ENCODE measurements around the gene ESAM. TPM values are rescaled to one million over a fixed set of nuclear protein-coding genes. Genes with fewer than 3 reads are reported as not detected.
"Not testable (repeated sequence)": the region's sequence is repeated elsewhere in the genome, so short reads cannot be mapped to it uniquely, and the experiment has no call there.

ESAM gene
- total RNA-seq, 1 donor from 2014 or later, result 1.7 TPM

DNA sequence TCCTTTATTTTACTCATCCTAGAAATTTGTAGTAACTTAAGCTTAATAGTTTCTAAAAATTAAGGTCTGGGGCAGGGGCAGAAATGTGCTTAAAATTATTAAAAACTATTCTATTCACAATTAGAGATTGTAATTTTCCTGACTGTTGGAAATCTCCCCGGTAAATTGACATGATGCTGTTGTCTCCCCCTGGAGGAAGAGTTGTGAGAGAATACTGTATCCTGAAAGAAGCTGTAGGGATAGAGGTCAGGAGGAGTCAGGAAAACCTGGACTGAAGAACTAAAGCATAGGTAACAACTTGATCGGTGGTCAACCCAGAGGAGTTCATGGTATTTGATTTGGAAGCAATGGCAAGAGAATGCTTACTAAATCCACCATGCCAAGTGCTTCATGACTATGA is 16.2 kb upstream of the ESAM start:
- no peak overlapping the region for H3K4me3 Mint-ChIP-seq (ENCODE audit: unreplicated experiment)
- peaks cover 14% of the 10 kb centered on the region for H3K36me3 Mint-ChIP-seq (ENCODE audit: unreplicated experiment)
- no peak overlapping the region for H3K27ac Mint-ChIP-seq (ENCODE audit: unreplicated experiment)
- no peaks in the 10 kb centered on the region for H3K9me3 Mint-ChIP-seq (ENCODE audit: unreplicated experiment)
- DNase-seq (ENCODE audit: extremely low spot score, unreplicated experiment), result no peak
- no peaks in the 10 kb centered on the region for H3K27me3 Mint-ChIP-seq (ENCODE audit: unreplicated experiment)
- H3K4me1 Mint-ChIP-seq (ENCODE audit: unreplicated experiment), result peaks cover 3% of the 10 kb centered on the region
- TF ChIP-seq CTCF (IDR thresholded peaks at IDR 0.05), result no peak

- Mint-ChIP-seq H3K9me3 (ENCODE audit: unreplicated experiment) (no peaks in the 10 kb centered on the region), H3K36me3 (ENCODE audit: unreplicated experiment) (peaks cover 22% of the 10 kb centered on the region), H3K4me3 (ENCODE audit: unreplicated experiment) (no peak overlapping the region), H3K4me1 (ENCODE audit: unreplicated experiment) (peaks cover 3% of the 10 kb centered on the region), H3K27me3 (ENCODE audit: unreplicated experiment) (no peaks in the 10 kb centered on the region), H3K27ac (ENCODE audit: unreplicated experiment) (no peak overlapping the region)
- no peak for TF ChIP-seq CTCF (IDR thresholded peaks at IDR 0.05)
- no peak for DNase-seq (ENCODE audit: extremely low spot score, unreplicated experiment)
Measured at GRCh38 chr11:124776865-124777645, 15.0 kb upstream of the ESAM start.

DNA sequence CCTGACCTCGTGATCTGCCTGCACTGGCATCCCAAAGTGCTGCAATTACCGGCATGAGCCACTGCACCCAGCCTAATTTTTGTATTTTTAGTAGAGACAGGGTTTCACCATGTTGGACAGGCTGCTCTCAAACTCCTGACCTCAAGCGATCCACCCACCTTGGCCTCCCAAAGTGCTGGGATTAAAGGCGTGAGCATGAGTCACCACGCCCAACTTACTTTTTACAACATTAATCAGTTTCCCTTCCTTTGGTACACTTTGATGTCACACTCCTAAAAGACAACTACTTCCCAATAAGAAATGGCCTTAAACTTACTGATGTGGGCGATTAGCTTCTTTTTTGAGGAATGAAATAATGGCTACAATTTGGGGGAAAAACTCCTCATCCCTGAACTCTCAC is 8.9 kb upstream of the ESAM start:
- H3K9me3 Mint-ChIP-seq (ENCODE audit: unreplicated experiment); DNase-seq (ENCODE audit: extremely low spot score, unreplicated experiment); H3K27me3 Mint-ChIP-seq (ENCODE audit: unreplicated experiment); H3K4me3 Mint-ChIP-seq (ENCODE audit: unreplicated experiment); H3K27ac Mint-ChIP-seq (ENCODE audit: unreplicated experiment): not testable (repeated sequence)
- peaks cover 34% of the 10 kb centered on the region for H3K36me3 Mint-ChIP-seq (ENCODE audit: unreplicated experiment)
- H3K4me1 Mint-ChIP-seq (ENCODE audit: unreplicated experiment), result peaks cover 11% of the 10 kb centered on the region

GRCh38 chr11:124769806-124770774 is 8.0 kb upstream of the ESAM start:
- peak overlapping the region; percentile 14 for H3K27ac Mint-ChIP-seq (ENCODE audit: unreplicated experiment)
- DNase-seq (ENCODE audit: extremely low spot score, unreplicated experiment), result no peak

GRCh38 chr11:124768914-124769313 is 6.8 kb upstream of the ESAM start:
- no peak overlapping the region for H3K4me3 Mint-ChIP-seq (ENCODE audit: unreplicated experiment)
- TF ChIP-seq CTCF (IDR thresholded peaks at IDR 0.05), result no peak
- no peaks in the 10 kb centered on the region for H3K27me3 Mint-ChIP-seq (ENCODE audit: unreplicated experiment)
- H3K9me3 Mint-ChIP-seq (ENCODE audit: unreplicated experiment), result no peaks in the 10 kb centered on the region
- DNase-seq (ENCODE audit: extremely low spot score, unreplicated experiment), result no peak
- H3K4me1 Mint-ChIP-seq (ENCODE audit: unreplicated experiment), result peaks cover 12% of the 10 kb centered on the region
- H3K27ac Mint-ChIP-seq (ENCODE audit: unreplicated experiment), result no peak overlapping the region
- H3K36me3 Mint-ChIP-seq (ENCODE audit: unreplicated experiment), result peaks cover 39% of the 10 kb centered on the region

More at GRCh38 chr11:124769806-124770774, 8.0 kb upstream of the ESAM start:
- Mint-ChIP-seq H3K36me3 (ENCODE audit: unreplicated experiment) (peaks cover 40% of the 10 kb centered on the region), H3K9me3 (ENCODE audit: unreplicated experiment) (no peaks in the 10 kb centered on the region), H3K27me3 (ENCODE audit: unreplicated experiment) (no peaks in the 10 kb centered on the region), H3K4me1 (ENCODE audit: unreplicated experiment) (peaks cover 11% of the 10 kb centered on the region), H3K4me3 (ENCODE audit: unreplicated experiment) (no peak overlapping the region)
- no peak for TF ChIP-seq CTCF (IDR thresholded peaks at IDR 0.05)

Measured in osteocyte (in vitro differentiated cells).